RCC 7860 (cell line): ENCODE results near the gene LCMT1.
A peak's percentile ranks its signal among the peaks of the same experiment; 100 is the strongest.
"Not testable (repeated sequence)": the region's sequence is repeated elsewhere in the genome, so short reads cannot be mapped to it uniquely, and the experiment has no call there.

Experiments used
- DNase-seq: peaks from one replicate; pipeline ENCODE4 v3.0.0-alpha.2; 2015; ENCODE audit warnings: low spot score
- FAIRE-seq: peaks from 2 replicates; lab custom pipeline; 2012; peaks lifted over from hg19 to GRCh38; lab: Jason Lieb, UNC

Gene LCMT1

DNA sequence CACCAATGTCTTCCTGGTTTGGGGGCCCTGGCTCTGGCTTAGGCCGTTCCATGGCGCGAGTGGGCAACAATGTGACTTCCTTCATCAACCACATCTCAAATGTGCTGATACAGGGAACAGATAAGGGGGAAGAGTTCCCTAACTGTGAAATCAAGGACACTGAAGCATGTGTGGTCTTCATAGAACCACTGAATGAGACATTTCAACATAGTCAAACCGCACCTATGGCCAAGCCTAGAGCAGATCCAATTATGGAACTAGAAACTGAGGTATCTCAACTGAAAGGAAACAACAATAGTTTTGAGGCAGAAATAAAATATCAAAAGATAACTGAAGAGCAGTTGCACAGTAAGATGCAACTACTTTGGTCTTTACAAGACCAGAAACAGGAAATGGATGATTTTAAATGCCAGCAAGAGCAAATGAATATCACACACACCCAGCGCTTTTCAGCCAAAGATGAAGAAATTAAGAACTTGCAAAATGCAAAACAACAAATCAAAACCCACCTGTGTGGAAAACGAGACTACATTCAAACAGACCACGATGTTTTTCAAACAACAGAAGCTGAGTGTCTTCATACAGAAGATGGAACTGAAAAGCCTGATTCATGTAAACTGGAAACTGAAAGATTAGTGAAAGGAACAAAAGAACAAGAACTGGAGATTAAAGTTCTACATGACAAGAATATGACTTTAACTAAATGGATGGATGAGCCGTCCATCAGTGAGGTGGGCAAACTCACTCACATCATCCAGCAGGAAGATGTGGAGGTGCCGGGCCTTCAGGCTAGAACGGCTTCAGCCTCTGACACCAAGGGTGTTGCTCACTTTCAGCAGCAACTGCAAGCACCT, 18.1 kb upstream of the LCMT1 start:
- DNase-seq (no peak), FAIRE-seq (no peak)

DNA sequence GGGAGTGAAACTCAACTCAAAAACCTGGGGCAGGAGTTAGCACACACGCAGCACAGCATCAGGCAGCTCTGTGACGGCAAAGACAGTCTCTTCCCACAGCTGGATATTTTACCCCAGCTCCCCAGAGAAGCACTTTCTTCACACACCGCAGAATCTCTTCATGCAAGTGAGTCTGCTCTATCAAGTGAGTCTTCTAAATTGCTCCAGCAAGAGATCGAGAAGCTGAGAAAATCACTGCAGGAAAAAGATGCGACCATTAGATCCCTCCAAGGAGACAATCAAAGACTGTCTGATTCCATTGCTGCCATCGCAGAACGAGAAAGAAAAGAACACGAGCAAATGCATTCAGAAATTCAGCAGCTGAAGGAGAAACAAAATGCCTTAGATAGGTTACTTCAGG, 16.9 kb upstream of the LCMT1 start:
- DNase-seq (no peak), FAIRE-seq (no peak)

DNA sequence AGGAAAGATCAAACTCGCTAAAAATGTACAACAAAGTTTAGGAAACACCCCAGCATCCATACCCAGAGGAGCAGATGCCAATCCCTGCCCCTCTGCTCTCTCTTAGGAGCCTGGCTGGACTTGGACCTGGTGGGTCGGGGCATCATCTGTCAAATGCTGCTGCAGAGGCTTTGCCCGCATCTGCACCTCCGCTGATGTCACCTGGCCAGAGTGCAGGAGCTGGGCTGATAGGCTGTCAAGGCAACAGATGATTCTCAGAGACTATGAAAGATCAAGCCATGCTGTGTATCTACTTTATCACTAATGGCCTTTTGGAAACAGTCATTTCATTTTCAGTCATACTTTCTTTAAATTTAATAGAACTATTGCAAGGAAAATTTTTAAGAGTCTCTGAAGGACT, 15.9 kb upstream of the LCMT1 start:
- no peak for DNase-seq
- FAIRE-seq: no peak

DNA sequence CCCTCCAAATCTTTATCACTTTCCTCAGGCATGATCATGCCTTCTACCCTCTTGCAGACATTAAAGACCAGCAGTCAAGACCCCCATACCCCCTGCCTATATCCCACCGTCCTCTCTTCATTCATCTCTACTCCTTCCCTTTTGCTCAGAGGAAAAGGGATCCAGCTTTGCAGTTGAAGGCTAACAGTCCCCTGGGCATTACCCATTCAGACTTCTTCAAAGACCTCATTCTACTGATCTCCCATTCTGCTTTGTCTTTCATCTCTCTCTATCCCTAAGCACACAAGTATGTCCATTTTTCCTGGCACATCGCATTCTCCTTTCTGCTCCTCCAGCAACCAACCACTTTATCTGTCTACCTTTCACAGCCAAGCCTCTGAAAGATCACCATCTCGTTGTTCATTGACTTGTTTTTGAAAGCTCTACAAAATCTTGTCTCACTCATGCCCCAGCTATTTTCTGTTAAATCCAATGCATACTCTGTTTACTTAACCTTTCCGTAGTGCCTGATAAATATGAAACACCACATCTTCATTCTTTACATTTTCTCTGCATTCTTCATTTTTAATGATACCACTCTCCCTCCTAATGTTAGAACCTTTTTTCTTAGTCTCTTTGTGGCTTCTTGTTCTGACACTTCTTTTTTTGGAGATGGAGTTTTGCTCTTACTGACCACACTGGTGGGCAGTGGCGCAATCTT, 14.1 kb upstream of the LCMT1 start:
- no peak for DNase-seq
- no peak for FAIRE-seq

DNA sequence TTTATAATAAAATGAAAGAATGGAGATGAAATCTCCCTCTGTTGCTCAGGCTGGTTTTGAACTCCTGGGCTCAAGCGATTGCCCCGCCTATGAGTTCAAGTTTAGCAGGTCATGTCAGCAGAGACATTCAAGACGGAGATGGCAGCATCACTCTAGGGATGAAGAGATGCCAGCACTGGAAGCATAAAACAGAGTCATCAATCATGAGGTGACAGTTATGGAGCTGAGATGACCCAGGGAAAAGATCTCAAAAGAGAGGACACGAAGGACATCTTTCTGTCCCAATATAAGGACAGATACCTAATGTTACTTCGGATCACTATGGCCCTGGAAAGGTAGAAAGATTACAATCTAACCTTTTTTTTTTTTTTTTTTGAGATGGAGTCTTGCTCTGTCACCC, 11.0 kb upstream of the LCMT1 start:
- DNase-seq: no peak

DNA sequence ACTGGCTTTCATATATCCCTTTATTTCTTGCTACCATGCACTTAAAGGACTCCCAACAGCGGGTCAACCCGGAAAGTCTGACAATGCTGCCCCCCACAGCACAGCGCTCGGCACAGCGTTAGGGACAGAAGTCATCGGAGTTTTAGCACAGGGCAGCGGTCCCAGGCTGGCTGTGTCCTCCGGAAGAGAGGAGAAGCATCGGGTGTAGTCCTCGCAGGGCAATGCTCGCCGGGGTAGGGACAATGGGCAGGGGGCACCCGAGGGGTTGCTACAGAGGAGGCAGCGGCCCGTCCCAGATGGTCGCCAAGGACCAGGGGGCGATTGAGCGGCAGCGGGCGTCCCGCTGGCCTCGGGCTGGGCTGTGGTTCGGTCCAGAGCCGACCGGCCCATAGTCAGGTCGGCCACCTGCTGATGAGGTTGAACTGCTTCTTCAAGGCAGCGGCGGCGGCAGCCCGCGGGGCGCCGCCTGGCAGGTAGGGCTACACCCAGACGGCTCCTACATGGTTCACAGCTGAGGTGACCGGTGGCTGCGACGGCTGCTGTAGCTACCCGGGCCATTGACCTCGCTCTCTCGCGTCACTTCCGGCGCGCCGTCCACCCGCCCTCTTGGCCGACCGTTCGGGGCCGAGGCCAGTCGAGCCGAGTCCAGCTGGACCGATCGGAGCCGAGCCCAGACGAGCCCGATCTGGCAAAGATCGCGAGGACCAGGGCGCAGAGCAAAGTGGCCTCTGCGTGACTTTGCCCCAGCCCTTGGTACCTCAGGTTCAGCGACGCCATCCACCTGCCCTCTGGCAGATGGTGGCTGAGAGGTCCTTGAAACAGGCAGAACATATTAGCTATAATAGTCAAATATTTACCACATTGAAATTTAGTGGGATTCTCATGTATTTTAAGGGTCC, 4.7 kb upstream of the LCMT1 start:
- FAIRE-seq: no peak
- DNase-seq: peak; percentile 66

More for the DNA sequence above, 11.0 kb upstream of the LCMT1 start:
- no peak for FAIRE-seq

DNA sequence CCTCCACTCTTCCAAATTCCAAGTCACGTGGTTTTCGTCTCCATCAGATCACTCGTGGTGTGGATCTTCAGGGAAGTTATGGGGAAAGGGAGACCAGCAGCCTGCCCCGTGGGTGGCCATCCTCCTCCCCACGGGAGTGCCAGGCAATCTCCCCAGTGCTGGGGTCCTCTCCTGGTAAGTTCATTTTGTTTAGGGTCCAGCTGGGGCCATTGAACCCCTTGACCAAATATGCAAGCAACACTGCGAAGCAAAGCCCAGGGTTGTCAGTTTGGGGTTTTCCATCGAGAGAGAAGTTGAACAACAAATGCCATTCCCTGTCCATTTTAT, 4.1 kb upstream of the LCMT1 start:
- no peak for FAIRE-seq
- DNase-seq: no peak

DNA sequence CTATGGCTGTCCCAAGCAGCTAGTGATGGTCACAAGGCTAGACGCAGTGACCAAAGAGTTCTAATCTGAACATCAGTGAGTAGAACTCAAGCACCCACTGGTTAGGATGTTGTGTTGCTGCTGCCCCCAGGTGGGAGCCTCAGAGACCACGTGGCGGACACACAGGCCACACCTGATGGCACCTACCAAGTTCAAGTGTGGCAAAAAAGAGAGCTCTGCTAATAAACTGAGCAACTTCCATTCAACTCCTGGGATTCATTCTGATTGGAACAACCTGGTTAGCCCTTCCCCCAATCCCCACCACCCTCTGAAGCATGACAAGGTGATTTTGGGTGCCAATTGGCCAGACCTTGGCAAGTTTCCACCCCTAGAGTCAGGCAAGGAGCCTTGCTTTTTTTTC, 3.5 kb upstream of the LCMT1 start:
- DNase-seq (no peak), FAIRE-seq (no peak)

DNA sequence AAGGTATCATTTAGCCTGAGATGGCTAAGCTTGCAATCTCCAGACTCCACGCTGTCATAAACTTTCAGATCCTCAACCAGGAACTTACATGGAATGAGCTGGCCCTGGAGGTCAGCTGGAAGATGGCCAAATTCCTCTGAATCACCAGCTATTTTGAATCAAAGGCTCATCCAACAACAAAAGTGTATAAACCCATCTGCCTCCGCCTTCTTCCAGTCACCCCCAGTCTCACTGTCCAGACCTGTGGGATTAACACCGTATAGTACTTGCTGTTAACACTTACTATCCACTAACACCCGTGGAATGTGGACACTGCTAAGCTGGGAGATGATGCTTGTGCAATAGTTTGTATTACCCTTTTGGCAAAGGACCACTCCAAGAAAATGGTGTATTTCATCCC, 1.9 kb upstream of the LCMT1 start:
- DNase-seq (peak; percentile 85), FAIRE-seq (peak; percentile 72)

DNA sequence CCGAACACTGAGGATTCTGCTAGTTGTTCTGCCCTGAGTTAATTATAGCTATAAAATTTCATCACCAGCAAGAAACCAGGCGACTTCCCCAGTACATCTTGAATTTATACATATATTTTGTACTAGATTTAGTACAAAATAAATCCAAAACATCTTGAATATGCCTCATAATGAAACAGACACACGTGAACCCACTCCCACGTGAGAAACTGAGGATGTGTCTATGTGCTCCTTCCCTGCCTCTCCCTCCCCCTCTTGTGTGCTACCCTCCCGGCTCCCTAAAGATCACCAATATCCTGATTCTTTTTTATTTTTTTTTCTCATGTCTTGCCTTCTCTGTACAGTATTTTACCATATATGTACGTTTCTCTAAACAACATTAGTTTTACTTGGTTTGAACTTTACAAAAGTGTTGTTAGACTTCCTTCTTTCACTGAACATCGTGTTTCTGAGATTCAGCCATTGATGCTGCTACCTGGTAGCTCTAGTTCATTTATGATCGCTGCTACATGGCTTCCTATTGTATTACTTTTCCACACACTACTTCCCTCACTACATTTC, 1.1 kb upstream of the LCMT1 start:
- DNase-seq (no peak), FAIRE-seq (no peak)

DNA sequence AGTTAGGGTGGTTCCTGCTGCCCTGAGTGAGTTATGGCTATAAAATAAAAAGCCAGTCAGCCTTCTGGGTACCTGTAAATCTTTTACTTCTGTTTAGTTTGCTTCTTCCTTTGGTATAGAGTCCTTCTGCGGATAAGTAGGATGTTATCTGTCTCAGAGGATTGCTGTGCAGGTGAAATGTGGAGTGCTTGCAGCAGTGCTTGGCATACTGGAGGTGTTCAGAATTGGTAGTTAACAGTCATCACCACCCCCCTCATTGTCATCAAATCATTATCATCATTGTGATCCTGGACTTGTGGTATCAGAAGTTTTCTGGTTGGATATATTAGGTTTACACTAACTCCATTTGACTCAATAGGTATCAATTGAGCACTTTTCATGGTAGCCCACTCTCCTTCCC, 2.6 kb downstream of the LCMT1 start:
- no peak for DNase-seq

DNA sequence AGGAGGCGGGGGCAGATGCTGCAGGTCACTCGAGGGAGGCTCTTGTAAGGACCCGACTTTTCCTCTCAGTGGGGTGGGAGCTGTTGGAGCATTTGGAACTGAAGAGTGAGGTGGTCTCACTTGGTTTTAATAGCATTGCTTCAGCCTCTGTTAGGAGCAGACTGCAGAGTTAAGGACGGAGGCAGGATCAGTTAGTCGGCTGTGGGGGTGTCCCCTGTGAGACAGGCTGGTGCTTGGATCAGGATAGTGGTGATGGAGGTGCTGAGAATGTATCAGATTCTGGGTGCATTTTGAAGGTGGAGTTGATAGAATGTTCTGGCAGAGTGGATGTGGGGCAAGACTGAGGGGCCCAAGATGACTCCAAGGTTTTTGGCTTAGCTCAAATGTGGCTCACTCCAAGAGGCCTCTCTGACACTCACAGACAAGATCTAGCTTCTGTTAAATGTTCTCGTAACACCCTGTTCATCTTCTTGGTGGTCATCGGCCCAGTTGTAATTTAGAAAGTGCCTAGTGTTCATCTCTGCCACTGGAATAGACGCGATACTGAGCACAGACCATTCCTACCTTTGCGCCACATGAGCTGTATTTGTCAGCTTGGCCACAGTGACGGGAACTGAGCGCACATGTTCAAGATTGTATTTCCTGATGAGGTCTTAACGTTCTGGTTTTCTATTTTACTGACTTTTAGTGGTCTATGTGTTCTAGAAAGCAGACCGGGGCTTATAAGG, 7.5 kb downstream of the LCMT1 start:
- FAIRE-seq (no peak), DNase-seq (no peak)

More for the DNA sequence above, 2.6 kb downstream of the LCMT1 start:
- no peak for FAIRE-seq

DNA sequence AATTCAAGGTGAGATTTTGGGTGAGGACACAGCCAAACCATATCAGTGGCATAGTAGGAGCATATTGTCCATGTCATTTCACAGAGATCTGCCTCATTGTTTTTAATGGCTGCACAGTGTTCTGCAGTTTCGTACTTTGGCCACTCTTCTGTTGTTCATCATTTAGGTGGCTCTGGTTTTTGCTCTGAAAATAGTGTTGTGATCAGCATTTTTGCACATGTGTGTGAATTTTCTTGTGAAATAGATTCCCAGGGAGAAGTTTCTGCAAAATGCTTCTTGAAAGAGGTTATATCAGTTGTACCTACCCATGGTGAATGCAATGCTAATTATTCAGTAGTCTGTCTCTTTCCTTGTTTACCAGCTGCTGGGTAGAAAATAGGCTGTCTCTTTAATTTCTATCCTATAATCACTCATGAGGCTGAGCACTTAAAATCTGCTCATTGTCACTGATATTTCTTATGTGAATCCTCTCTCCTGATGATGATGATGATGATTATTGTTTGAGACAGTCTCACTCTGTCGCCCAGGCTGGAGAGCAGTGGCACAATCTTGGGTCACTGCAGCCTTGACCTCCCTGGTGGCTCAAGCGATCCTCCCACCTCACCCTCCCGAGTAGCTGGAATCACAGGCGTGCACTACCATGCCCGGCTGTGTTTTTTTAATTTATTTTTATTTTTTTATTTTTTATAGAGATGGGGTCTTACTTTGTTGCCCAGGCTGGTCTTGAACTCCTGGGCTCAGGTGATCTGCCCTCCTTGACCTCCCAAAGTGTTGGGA, 10.5 kb downstream of the LCMT1 start:
- FAIRE-seq: no peak
- no peak for DNase-seq

DNA sequence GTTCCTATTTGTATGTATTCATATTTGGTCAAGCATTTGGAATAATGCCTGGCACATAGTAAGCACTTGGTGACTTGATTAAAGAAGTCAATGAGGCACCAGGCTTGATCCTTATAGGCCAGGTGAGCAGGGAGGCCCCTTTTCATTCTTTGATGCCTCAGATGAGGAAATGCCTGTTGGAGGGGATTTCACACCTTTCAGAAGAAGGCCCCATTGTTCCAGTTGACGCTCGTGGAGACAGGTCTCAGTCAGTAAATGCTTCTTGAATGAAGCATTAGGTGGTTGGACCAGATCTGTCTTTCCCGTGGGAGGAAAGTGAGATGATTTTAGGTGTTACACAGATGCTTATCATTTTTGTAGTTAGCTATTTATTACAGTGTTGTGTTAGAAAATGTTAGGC, 13.0 kb downstream of the LCMT1 start:
- FAIRE-seq: no peak
- DNase-seq: no peak

DNA sequence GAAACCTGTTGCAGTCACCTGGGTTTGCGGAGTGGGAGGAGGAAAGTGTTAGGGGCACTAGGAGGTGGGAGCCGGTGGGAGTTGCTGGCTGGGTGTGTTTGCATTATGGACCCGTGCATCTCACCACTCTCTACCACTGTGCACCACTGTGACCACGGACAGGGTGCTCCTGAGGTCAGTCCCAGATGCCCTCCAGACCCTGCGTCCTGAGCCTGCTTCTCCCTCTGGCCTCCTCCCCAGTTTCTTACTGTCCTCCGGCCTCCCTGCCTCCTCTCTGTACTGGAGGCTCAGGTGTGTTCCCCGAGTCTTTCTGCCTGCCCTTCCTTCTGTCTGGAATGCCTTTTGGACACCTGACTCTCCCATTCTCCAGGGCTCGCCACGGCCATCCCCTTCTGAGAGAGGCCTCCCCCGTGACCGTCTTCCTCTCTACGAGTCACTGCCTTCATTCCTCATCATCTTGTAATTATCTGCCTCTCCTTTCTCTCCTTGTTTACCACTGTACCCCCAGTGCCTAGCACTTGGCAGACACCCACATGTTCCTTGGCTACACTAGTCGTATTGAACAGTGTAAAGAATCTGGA, 14.6 kb downstream of the LCMT1 start:
- DNase-seq, FAIRE-seq: not testable (repeated sequence)

DNA sequence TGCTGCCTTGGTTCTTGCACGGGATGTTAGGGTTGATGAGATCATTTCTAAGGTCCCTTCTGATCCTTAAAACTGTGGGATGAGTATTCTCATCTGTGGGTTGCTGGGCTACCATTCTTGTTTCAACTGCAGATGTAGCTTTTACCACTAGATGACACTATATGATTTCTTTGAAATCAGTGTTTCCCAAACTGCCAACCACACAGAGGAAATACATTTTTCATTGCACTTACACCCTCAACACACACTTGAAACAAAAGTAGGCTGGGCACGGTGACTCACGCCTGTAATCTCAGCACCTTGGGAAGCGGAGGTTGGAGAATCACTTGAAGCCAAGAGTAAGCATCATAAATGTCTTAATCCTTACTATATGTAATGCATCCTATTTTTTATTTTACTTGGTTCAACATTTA, 15.3 kb downstream of the LCMT1 start:
- peak; percentile 75 for FAIRE-seq
- DNase-seq: peak; percentile 76

DNA sequence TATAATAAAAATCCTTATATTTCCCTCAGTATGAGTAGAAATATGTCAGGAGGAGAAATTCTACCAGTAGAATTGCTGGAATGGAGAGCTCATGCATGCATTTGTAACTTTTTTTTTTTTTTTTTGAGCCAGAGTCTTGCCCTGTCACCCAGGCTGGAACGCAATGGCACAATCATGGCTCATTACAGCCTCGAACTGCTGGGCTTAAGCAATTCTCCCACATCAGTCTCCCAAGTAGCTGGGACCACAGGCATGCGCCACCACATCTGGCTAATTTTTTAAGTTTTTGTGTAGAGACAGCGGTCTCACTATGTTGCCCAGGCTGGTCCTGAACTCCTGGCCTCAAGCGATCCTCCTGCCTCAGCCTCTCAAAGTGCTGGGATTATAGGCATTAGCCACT, 21.2 kb downstream of the LCMT1 start:
- not testable (repeated sequence) for DNase-seq, FAIRE-seq

DNA sequence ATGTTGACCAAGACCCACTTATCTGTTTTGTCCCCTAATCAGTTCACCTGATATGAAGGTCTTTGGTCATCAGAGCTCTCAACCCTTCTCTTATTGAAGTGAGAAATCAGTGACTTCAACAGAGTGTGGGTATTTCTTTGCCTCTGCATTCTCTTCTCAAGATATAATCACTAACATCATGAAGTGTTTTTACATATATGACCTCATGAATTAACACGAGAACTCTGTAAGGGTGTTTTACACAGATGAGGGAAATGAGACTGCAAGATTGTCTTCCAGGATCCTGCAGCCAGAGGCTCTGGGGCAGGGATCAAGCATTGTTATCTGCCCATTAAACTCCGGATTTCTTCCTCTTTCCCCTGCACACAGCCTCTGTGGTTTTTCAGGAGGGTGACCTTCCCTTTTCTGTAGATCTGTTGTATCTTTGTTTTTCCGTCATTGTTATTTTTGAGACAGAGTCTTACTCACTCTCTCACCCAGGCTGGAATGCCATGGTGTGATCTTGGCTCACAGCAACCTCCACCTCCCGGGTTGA, 22.7 kb downstream of the LCMT1 start:
- DNase-seq: no peak

DNA sequence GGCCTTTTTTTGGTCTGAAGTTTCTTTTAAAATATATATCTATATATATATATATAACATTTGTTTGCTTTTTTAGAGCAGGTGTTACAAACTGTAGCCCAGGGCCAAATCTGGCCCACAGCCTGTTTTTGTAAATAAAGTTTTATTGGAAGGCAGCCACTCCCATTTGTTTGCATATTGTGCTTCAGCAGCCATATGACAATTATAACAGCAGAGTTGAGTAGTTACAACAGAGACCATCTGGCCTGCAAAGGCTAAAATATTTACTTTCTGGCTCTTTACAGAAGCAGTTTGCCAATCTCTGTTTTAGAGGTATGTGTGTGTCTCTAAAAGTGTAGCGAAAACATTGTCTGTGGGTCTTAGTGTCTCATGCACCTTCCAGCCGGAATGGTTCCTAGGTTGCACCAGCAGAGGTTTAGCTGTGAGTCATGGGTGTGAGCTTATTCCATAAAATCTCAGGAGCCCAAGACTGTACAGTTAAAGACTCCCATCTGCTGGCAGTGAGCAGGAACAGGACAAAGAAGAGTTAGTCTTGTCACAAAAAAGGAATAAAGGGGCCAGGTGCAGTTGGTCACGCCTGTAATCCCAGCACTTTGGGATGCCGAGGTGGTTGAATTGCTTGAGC, 23.8 kb downstream of the LCMT1 start:
- no peak for FAIRE-seq
- DNase-seq: peak; percentile 8

More for the DNA sequence above, 22.7 kb downstream of the LCMT1 start:
- FAIRE-seq: no peak
